ENCODE results near the gene NMS.

NMS gene, protein sequence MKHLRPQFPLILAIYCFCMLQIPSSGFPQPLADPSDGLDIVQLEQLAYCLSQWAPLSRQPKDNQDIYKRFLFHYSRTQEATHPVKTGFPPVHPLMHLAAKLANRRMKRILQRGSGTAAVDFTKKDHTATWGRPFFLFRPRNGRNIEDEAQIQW

DNA sequence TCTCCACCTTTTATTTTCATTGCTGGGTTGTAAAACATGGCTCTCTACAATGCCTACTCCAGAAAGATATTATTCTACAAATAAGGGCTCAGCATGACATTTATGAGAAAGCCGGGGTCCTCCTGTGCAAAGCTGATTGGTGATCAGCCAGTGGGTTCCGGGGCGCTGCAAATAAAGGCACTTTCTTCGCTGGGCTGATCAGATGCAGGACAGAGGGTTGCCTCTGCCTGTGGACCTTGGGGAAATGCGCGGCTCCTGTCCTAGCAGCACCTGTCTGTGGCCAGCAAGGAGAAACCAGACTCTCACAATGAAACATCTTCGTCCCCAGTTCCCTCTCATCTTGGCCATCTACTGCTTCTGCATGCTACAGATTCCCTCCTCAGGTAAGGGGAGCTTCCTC is at the start of gene NMS:
Gene NMS, plus strand, starts transcription at position 301 of the 400 bp plus-strand sequence. Its CDS starts 7 bp downstream, at position 308.
- no peak for DNase-seq
- no peaks in the 10 kb centered on the region for H3K36me3 Mint-ChIP-seq (ENCODE audit: low read depth)
- no peaks in the 10 kb centered on the region for H3K9me3 Mint-ChIP-seq
- no peak within 1 kb of the TSS for H3K27ac Mint-ChIP-seq
- no peaks in the 10 kb centered on the region for H3K4me1 Mint-ChIP-seq (ENCODE audit: low read depth)
- no peak within 1 kb of the TSS for H3K4me3 Mint-ChIP-seq
- H3K27me3 Mint-ChIP-seq: peaks cover 41% of the 10 kb centered on the region

GRCh38 chr2:100422320-100423055 is 47.8 kb upstream of the NMS start:
- no peak overlapping the region for H3K4me3 Mint-ChIP-seq
- H3K9me3 Mint-ChIP-seq: no peaks in the 10 kb centered on the region
- H3K27me3 Mint-ChIP-seq: no peaks in the 10 kb centered on the region
- no peaks in the 10 kb centered on the region for H3K36me3 Mint-ChIP-seq (ENCODE audit: low read depth)
- peaks cover 10% of the 10 kb centered on the region for H3K4me1 Mint-ChIP-seq (ENCODE audit: low read depth)
- no peak overlapping the region for H3K27ac Mint-ChIP-seq
- no peak for DNase-seq

DNA sequence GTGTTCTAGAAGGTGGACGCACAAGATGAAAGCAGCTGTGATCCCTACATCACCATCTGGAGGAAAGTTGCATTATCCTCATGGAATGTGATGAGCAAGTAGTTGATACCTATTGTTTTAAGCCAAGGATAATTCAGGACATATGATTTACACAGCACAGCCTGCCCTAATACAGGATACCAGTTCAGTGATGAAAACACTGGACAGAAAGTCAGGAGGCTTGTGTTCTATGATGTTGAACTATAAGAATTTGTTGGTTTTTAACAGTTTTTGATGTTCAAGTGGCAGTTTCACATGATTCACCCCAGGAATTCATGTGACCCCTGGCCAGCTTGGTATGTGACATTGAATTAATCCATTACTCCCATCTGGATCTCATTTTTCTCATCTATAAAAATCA is 46.7 kb upstream of the NMS start:
- no peak overlapping the region for H3K4me3 Mint-ChIP-seq
- no peaks in the 10 kb centered on the region for H3K27me3 Mint-ChIP-seq
- DNase-seq: no peak
- no peaks in the 10 kb centered on the region for H3K36me3 Mint-ChIP-seq (ENCODE audit: low read depth)
- H3K4me1 Mint-ChIP-seq (ENCODE audit: low read depth): peaks cover 6% of the 10 kb centered on the region
- H3K27ac Mint-ChIP-seq: no peak overlapping the region
- no peaks in the 10 kb centered on the region for H3K9me3 Mint-ChIP-seq

- no peaks in the 10 kb centered on the region for H3K27me3 Mint-ChIP-seq
- no peak for DNase-seq
- H3K9me3 Mint-ChIP-seq: peaks cover 3% of the 10 kb centered on the region
- no peaks in the 10 kb centered on the region for H3K36me3 Mint-ChIP-seq (ENCODE audit: low read depth)
- peaks cover 5% of the 10 kb centered on the region for H3K4me1 Mint-ChIP-seq (ENCODE audit: low read depth)
- no peak overlapping the region for H3K27ac Mint-ChIP-seq
- H3K4me3 Mint-ChIP-seq: no peak overlapping the region
Observed at GRCh38 chr2:100424277-100424875, 45.9 kb upstream of the NMS start.

DNA sequence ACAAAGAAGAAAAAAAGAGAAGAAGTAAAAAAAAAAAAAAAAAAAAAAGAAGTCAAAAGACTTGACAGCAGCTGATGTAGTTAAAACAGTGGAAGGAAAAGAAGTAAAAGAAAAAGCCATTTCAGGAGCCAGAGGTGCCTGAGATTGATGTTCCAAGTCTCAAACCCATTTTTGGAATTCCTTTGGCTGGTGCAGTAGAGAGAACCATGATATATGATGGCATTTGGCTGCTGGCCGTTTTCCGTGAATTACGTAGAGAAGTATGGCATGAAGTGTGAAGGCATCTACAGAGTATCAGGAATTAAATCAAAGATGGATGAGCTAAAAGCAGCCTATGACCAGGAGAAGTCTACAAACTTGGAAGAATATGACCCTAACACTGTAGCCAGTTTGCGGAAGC is 45.2 kb upstream of the NMS start:
- Mint-ChIP-seq H3K36me3 (ENCODE audit: low read depth) (no peaks in the 10 kb centered on the region), H3K4me1 (ENCODE audit: low read depth) (peaks cover 5% of the 10 kb centered on the region), H3K4me3 (no peak overlapping the region), H3K9me3 (peaks cover 5% of the 10 kb centered on the region), H3K27me3 (no peaks in the 10 kb centered on the region), H3K27ac (no peak overlapping the region)
- DNase-seq: no peak

GRCh38 chr2:100425573-100426383 is 44.5 kb upstream of the NMS start:
- Mint-ChIP-seq H3K27me3 (no peaks in the 10 kb centered on the region), H3K36me3 (ENCODE audit: low read depth) (no peaks in the 10 kb centered on the region), H3K9me3 (peaks cover 5% of the 10 kb centered on the region), H3K4me1 (ENCODE audit: low read depth) (peaks cover 5% of the 10 kb centered on the region), H3K27ac (no peak overlapping the region), H3K4me3 (no peak overlapping the region)
- no peak for DNase-seq

DNA sequence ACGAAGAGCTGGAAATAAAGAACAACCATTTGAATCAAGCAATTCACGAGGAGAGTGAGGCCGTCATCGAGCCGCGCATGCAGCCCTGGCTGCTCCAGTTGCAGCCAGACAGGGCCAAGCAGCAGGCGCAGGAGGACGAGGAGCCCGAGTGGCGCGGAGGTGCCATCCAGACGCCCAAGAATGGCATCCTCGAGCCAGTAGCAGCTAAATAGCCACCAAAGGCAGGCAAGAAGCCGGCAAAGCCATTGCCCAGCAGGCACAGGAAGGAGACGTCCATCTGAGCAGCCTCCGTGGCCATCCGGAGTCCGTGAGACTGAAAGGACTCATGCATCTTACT is 43.9 kb upstream of the NMS start:
- Mint-ChIP-seq H3K4me3 (no peak overlapping the region), H3K27me3 (no peaks in the 10 kb centered on the region), H3K27ac (no peak overlapping the region), H3K36me3 (ENCODE audit: low read depth) (no peaks in the 10 kb centered on the region), H3K9me3 (peaks cover 7% of the 10 kb centered on the region), H3K4me1 (ENCODE audit: low read depth) (peaks cover 5% of the 10 kb centered on the region)
- no peak for DNase-seq

DNA sequence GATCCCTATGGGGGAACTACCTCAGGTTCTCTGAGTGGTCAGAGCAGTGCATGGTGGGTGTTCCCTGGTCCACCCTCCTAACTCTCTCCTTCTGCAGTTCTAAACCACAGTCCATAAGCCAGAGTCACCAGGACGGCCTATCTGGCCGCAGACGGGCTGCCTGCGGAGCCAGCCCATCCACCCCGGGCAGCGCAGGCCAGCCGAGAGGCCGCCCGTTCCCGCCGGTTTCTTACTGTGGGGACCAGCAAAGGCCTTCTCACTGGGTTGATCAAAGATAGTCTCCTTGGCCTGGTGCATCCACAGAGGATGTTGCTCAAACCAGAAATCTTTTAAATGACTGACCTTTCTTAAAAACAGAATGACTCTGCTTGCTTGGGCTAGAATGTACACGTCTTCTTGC is 43.2 kb upstream of the NMS start:
- Mint-ChIP-seq H3K4me3 (no peak overlapping the region), H3K27ac (no peak overlapping the region), H3K4me1 (ENCODE audit: low read depth) (peaks cover 5% of the 10 kb centered on the region), H3K36me3 (ENCODE audit: low read depth) (no peaks in the 10 kb centered on the region), H3K27me3 (no peaks in the 10 kb centered on the region), H3K9me3 (peaks cover 7% of the 10 kb centered on the region)
- DNase-seq: no peak

DNA sequence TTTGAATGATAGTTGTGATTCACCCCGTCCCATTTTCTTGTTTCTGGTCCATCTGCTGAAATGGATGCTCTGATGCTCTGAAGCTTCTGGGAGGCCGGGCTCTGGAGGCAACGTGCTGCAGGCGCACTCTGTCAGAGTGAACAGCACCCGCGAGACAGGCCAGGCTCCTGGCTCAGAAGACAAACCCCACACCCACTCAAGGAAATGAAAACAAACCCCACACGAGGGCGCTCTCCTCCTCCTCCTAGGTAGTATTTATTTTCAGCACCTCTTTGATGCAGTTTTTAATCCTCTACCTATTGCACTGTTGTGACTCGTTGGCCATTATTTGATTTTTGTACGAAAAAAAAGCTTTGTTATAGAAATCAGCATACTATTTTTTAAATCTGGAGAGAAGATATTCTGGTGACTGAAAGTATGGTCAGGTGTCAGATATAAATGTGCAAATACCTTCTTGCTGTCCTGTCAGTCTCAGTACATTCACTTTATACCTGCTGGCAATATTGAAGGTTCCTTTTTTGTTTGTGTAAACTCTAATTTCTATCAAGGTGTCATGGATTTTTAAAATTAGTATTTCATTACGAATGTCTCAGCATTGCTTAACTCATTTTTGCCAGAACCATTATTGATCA is 42.5 kb upstream of the NMS start:
- Mint-ChIP-seq H3K36me3 (ENCODE audit: low read depth) (no peaks in the 10 kb centered on the region), H3K9me3 (peaks cover 7% of the 10 kb centered on the region), H3K27me3 (no peaks in the 10 kb centered on the region), H3K27ac (no peak overlapping the region), H3K4me3 (no peak overlapping the region), H3K4me1 (ENCODE audit: low read depth) (peaks cover 5% of the 10 kb centered on the region)
- peak; percentile 70 for DNase-seq

- Mint-ChIP-seq H3K9me3 (peaks cover 7% of the 10 kb centered on the region), H3K27me3 (no peaks in the 10 kb centered on the region), H3K36me3 (ENCODE audit: low read depth) (no peaks in the 10 kb centered on the region), H3K27ac (no peak overlapping the region), H3K4me3 (no peak overlapping the region), H3K4me1 (ENCODE audit: low read depth) (peaks cover 5% of the 10 kb centered on the region)
- no peak for DNase-seq
Observed at GRCh38 chr2:100429726-100430125, 40.6 kb upstream of the NMS start.

DNA sequence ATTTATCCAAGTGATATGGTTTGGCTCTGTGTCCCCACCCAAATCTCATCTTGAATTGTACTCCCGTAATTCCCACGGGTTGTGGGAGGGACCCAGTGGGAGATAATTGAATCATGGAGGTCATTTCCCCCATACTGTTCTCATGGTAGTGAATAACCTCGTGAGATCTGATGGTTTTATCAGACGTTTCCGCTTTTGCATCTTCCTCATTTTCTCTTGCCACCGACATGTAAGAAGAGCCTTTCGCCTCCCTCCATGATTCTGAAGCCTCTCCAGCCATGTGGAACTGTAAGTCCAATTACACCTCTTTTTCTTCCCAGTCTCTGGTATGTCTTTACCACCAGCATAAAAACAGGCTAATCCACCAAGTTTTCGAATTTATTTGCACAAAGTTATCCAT is 32.5 kb upstream of the NMS start:
- Mint-ChIP-seq H3K27ac (no peak overlapping the region), H3K27me3 (peaks cover 7% of the 10 kb centered on the region), H3K36me3 (ENCODE audit: low read depth) (no peaks in the 10 kb centered on the region), H3K4me1 (ENCODE audit: low read depth) (no peaks in the 10 kb centered on the region), H3K4me3 (no peak overlapping the region), H3K9me3 (no peaks in the 10 kb centered on the region)
- no peak for DNase-seq

GRCh38 chr2:100446696-100447095 is 23.6 kb upstream of the NMS start:
- DNase-seq: no peak
- H3K4me1 Mint-ChIP-seq (ENCODE audit: low read depth): no peaks in the 10 kb centered on the region
- no peak overlapping the region for H3K27ac Mint-ChIP-seq
- H3K9me3 Mint-ChIP-seq: no peaks in the 10 kb centered on the region
- H3K27me3 Mint-ChIP-seq: no peaks in the 10 kb centered on the region
- no peaks in the 10 kb centered on the region for H3K36me3 Mint-ChIP-seq (ENCODE audit: low read depth)
- H3K4me3 Mint-ChIP-seq: no peak overlapping the region

GRCh38 chr2:100451092-100451491 is 19.2 kb upstream of the NMS start:
- Mint-ChIP-seq H3K27me3 (peaks cover 15% of the 10 kb centered on the region), H3K9me3 (peaks cover 4% of the 10 kb centered on the region), H3K27ac (no peak overlapping the region), H3K4me1 (ENCODE audit: low read depth) (no peaks in the 10 kb centered on the region), H3K4me3 (no peak overlapping the region), H3K36me3 (ENCODE audit: low read depth) (no peaks in the 10 kb centered on the region)
- no peak for DNase-seq

- no peak for DNase-seq
- Mint-ChIP-seq H3K4me1 (ENCODE audit: low read depth) (no peaks in the 10 kb centered on the region), H3K27me3 (peaks cover 15% of the 10 kb centered on the region), H3K36me3 (ENCODE audit: low read depth) (no peaks in the 10 kb centered on the region), H3K9me3 (peaks cover 5% of the 10 kb centered on the region), H3K4me3 (no peak overlapping the region), H3K27ac (no peak overlapping the region)
Observed at GRCh38 chr2:100451734-100452133, 18.5 kb upstream of the NMS start.

Data from activated T-cell treated with anti-CD3 and anti-CD28 coated beads, Interleukin-2, amount 50 U/mL, for 24 hours (primary cell).